GDM1 (cell line): ENCODE data around the gene VWF.
A peak's percentile ranks its signal among the peaks of the same experiment; 100 is the strongest.
"Not testable (repeated sequence)": the region's sequence is repeated elsewhere in the genome, so short reads cannot be mapped to it uniquely, and the experiment has no call there.

Source experiments
- DNase-seq: peaks from one replicate; lab custom pipeline; 2025; lab: John Stamatoyannopoulos, UW

Gene VWF

DNA sequence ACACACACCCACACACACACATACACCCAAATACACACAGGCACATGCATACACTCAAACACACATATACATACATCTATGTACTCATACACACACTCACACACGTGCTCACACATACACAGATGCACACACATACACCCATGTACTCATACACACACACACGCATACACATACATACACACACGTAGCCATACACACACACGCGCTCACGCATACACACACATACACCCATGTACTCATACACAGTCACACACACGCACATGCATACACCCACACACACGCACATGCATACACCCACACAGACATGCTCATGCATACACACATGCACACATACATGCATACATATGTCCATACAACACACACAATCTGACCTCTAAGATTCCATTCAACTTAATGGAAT is 91.7 kb downstream of the VWF start:
- DNase-seq = no peak

DNA sequence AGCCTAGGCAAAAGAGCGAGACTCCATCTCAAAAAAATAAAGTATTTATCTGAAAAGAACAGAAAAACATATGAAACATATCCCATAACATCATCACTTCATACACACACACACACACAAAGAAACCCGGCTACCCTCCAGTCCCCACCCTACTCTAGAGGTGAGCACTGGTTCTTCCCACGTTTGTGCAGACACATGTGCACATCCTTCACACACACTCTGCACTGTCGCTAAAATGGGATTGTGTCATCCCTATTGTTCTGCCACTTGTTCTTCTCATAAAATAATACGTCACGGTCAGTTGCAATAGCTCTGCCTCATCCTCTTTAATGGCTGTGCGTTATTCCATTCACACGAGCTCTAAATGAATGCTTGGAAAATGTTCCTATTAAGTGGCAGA is 93.5 kb downstream of the VWF start:
- no peak for DNase-seq

DNA sequence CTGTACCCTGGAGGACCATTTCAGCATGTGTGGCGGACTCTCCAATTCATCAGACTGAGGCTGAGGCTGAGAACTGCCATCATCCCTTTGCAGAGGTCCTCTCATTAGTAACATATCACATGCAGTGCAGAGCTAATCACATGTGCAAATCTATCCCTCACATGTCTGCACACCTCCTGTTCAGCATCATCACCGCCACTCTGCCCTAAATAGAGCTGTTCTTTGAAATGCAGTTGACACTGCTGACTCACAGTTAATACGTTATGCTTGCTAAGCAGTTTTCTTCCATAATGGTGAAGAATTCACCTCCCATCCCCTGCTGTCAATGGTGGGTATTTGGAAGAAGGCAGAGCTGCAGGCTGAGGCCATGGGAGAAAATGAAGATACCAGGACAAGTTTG is 94.4 kb downstream of the VWF start:
- DNase-seq = no peak

DNA sequence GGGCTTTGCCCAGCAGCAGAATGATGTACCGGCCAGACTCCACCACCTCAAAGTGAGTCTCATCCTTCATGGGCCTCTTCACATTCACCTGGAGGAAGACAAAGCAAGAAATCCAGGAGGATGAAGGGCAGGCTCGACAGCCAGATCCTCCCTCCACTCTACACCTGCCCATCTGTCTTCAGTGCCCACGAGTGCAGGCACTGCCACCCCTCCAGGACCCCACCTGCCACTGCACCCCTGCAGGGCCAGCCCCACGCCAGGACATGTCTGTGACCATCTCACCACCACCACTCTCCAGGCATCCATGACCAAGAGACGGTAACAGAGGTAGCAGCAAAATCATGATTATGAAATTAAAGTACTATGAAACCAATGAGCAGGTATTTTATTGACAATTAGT is 95.1 kb downstream of the VWF start:
- no peak for DNase-seq

DNA sequence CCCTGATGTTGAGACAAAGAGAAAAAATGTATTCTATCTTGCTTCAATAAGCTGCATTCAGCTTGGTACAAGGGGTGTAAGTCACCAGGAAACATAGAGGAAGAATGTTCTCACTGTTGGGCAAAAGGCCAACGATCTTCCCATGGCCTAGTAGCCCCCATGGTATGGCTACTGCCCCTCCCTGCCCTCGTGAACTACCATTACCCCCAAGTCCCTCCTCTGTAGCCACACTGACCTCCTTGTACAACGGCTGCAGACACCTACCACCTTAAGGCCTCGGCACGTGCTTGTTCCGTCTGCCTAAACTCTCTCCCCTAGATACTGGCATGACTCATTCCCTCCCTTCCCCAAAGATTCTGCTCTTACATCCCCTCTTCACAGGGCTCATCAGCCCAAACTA is 97.5 kb downstream of the VWF start:
- no peak for DNase-seq

DNA sequence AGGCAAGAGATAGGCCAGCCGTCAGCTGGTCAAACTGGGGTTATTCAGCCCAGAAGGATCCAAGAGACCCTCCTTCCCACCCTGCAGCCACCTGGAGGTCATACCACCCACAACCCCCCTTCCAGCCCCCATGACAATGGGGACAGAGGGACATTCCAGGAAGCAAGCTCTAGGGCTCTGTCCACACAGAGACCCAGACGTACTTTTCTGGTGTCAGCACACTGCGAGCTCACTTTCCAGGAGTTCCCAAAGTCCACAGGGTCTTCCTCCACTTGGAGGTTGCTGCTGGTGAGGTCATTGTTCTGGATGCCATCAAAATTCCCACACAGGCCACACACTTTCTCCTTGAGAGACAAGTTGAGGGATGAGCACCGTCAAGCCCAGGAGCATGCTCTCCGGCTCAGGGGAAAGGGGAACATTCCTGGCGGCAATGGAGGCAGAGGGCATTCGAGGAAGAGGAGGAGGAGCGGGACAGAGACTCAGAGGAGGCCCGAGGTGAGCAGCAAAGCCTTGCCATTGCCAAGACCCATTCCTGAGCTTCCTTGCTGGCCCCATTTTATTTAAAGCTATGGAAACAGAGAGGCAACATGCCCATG is 98.7 kb downstream of the VWF start:
- not testable (repeated sequence) for DNase-seq

DNA sequence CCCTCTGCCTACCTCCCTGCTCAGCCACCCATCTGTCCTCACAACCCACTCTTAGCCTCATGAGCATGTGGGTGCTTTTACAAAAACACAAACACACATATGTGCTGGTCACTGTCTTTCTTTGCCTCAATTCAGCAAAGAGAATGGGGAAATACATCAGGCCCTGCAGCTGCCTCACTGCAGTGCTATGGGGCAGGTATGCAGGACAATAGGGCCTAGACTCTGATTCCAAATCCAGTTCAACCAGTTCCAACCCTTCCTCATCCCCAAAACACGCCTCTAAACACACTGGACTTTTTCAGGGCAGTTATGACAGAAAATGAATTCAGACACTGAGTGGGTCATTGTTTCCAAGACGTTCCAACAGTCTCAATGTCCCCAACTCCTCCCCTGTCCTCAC is 100.4 kb downstream of the VWF start:
- not testable (repeated sequence) for DNase-seq

DNA sequence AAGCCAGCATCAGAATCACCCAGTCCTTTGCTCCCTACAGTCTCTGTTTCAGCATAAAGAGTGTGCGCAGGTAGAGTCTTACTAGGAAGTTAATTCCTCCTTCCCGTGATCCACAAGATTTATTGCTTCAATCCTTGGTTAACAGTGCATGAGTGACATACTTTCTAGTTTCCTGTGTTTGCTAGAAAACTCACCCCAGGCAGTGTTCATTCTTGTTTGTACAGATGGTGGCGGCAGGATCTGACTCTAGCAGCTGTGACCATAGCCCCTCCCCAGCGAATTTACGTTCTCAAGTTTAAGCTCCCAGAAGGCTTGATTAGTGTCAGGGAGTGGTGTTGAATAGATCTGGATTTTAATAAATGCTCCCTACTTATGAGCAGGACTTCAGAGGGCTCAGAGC is 103.5 kb downstream of the VWF start:
- DNase-seq = no peak

DNA sequence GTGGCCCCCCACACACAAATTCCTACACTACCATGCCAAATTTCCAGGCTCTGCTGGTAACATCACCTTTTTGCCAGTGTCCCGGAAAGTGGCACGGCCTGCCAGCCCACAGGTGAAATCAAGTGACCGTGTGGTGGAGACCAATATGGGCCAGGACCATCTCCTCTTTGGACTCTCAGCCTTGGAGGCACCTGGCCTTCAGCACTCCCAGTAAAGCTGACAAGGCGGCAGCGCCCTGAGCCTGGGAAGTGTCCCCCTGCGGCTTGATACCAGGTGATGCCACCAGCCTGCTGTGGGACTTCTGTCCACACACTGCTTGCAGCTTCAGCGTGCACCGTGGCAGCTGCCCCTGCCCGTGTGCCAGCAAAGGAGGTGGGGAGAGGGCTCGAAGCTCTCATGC is 104.0 kb downstream of the VWF start:
- not testable (repeated sequence) for DNase-seq

DNA sequence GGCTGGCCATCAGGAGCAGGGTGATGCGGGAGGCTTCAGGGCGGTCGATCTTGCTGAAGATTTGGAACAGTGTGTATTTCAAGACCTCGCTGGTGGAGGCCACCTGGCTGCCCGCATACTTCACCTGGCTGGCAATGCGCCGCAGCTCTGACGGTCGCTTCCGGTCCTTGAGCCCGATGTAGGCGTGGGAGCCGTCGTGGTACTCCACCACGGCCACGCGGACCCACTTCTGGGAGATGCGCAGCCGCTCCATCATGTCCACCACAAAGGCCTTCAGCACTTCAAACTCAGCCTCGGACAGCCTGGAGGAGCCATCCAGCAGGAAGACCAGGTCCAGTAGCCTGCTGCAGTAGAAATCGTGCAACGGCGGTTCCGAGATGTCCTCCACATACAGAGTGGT is 105.2 kb downstream of the VWF start:
- not testable (repeated sequence) for DNase-seq

DNA sequence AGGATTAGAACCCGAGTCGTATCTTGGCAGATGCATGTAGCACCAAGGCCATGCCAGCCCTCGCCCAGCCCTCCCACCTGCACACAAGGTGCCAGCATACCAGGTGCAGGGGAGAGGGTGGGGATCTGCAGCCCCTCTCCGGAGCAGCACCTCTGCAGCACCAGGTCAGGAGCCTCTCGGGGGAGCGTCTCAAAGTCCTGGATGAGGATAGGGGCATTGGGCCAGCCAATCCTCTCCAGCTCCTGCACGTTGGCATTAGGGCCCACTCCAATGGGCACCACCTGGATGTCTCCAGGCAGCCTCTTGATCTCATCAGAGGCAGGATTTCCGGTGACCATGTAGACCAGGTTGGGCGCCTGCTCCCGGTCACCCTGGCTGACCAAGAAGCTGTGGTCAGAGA is 106.2 kb downstream of the VWF start:
- no peak for DNase-seq

DNA sequence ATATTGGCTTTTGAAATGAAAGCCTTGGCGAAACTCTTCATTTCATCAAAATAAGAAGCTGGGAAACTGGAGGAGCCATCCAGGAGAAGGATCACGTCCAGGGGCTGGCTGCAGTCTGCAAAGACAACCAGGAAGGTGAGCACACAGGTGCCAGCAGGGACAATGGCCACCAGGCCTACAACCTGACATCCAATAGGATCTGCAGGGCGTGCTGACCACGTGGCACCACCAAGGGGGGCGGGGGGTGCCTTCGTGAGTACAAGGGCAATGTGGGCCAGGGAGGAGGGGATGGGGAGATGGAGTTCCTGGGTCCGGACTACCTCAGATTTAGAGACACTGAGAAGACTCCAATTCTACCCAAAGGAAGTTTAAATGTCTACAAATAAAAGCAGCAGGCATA is 107.7 kb downstream of the VWF start:
- DNase-seq = no peak

DNA sequence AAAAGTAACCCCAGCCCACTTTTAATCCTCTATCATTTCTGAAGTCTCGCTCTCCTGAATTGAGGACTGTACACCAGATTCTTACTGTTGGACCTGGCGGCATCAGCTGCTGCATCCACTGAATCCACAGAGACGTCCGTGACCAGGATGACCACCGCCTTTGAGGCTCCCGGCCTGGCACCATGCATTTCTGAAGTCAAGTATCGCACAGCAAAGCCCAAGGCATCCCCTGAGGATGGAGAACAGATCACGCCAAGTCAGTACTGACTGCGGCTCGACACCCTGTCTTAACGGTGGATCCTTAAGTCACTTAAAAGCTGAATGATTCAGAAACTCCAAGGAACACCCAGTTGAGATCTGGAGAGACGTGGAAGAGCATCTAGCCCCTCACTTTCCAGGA is 108.5 kb downstream of the VWF start:
- DNase-seq = not testable (repeated sequence)

DNA sequence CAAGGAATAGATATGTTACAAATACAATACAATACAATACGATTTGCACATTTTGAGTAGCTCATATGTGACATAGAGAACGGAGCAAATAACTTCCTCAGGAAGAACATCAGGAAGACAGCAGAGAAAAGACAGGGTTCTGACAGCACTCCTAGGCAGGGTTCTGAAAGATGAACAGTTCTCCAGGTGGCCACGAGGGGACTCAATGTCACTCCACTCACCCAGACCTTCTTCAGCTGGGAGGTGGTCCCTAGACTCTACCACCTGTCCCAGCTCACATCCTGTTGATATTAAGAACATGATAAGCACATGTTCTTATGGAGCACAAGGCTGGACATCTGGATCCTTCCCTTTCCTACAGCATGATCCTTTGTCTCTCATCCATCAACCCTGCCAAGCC is 109.2 kb downstream of the VWF start:
- DNase-seq = not testable (repeated sequence)

DNA sequence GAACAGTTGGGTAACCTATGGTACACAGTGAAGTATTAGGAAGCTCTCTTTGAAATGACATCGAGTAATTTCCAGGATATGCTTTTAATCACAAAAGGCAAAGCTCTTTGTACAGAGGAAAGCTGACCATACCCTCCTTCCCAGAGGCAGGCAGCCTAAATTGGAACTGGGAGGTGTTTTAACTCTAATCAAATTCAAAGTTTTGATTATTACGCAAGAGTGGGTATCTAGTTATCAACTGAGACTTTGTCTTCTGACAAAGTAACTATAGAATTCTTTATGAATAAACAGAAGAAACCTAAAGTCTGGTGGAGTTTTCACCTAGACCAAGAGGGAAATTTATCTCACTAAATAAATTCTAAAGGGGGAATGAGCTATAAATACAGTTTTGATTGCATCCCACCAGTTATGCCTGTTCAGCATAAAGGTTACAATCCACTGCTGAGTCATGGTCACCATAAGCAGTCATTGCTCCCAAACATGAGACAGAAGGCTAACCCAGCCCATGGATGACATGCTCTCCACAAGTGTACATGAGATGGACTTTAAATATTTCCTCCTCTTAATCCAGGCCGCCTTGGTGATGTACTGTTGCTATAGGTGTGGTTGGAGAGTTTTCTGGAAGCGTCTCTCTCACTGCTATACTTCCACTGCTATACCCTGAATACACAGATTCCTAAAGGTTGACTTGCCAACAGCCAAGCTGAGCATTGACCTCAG is 113.7 kb downstream of the VWF start:
- not testable (repeated sequence) for DNase-seq

DNA sequence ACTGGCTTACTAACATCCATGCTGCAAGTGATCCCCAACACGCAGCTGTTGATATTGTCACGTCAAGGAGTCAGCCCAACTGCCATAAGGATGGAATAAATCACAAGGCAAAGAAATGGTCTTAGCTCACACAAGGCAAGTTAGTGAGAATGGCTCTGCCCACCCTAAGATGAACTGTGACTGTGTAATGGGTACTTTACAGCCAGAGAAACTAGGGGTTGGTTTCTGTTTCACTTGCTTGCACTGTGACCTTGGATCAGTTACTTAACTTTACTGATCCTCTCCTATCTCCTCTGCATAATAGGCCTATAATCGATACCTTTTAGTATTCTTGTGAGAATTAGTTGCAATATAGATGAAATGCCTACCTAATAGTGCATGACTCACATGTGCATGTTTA is 127.2 kb downstream of the VWF start:
- DNase-seq = no peak

DNA sequence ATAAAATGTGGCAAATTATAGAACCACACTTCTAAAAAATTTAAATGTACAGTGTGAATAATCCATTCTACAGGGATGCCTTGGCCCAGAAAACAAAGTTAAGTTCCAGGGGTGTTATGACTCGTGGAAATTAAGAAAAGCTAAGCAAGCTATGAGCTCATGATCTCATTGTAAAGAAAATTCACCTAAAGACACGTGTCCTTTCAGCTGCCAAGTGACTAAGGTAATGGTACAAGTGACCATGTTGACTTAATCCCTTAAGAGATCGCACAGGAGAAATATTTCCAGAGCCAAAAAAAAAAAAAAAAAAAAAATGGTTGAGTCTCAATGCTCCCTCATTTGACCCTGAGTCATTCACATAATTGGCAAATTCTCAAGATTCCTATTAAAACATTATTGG is 128.0 kb downstream of the VWF start:
- no peak for DNase-seq

DNA sequence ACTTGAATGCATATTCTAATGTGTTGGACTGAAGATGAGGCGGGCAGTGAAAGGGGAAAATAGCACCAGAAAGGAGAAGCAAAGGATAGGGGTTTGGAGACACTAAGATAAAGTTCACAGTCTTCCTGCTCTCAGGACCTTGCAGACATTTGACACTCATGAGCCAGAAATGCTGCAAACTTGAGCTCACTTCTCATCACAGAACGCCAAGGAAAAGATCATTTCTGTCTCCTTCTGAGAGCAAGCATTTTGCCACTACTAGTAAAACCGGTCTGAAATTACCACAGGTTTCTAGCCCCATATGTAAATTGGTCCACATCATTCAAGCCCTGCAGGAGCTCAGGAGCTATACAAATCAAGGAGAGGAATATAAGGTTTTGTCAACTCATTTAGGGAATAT is 134.8 kb downstream of the VWF start:
- no peak for DNase-seq

DNA sequence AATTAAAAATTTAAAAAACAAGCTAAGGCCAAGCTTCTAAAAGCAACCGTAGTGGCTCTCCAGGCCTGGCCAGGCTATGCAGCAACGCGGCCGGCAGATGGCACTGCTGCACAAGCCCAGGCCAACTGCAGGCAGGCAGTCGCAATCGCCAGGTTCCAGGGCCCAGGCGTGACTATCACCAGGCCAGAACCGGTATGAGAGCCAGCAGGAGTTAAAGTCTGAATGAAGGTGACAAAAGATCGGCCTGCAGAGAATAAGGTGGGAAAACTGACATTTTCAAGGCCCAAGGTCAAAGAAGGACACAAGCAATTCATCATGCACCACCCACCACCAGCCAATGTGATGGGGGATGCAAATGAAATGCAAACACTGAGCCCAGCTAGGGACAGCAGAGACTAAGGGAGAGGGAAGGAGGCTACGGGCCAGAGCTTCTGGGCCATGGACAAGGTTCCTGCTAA is 135.8 kb downstream of the VWF start:
- DNase-seq = peak; percentile 55

DNA sequence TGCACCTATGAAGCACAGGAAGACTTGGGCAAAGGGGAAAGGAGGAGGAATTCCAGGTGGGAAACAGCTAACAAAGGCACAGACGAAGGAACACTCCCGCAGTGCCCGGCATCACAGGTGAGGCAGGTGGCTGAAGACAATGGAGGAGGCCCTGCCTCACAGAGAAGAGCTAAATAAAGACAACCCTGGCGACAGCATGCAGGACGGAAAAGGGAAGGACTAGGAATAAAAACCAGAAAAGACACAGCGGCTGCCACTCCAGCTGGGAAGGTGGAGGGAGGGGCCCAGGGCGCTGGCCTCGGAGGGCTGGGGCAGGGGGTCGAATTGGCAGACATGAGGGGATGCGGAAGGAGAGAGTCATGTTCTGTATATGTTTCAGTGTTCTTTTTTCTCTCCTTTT is 136.4 kb downstream of the VWF start:
- DNase-seq = no peak

DNA sequence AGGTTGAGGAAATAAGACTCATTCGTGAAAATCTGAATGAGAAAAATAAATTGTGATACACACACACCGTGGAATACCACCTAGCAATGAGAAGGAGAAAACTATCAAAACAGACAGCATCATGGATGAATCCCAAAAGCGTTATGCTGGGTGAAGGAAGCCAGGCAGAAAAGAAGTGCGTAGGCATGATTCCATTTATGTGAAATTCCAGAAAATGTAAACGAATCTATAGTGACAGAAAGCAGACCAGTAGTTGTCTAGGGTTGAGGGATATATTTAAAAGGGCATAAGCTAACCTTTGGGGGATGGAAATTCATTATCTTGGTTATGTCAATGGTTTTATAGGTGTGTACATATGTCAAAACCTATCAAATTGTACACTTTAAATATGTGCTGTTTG is 136.9 kb downstream of the VWF start:
- DNase-seq = no peak

DNA sequence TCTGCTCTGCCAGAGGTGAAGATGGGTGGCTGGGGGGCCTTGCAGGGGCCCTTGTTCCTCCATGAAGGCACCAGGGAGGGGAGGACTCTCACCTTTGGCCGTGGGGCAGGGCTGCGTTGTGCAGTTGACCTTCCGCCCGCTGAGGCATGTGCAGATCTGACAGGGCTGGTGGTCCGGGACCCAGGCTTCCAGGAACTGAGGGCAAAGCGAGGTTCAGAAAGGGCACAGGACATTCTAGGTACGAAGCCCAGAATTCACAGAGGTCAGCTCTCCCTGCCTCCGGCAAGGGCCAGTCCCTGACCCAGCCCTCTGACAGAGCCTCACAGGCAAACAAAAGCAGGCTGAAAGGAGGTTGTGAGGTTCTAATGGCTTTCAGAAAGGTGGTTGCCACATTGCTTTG is 139.0 kb downstream of the VWF start:
- DNase-seq = no peak

DNA sequence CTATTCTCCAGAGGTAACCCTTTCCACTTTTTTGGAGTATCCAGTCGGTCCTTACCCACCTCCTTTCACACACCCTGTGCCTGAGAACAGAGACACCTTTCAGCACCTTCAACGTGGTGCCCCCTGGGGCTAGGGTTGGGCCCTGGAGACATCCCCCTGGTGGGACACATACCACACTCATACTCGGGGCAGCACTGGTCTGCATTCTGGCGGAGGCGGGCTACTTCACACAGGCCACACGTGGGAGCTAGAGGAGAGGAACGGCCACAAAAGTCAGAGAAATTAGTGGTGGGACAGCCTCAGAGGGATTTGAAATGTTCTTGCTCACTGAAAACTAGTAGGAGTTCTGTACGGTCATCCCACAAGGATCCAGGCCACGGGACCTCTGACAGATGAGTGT is 139.6 kb downstream of the VWF start:
- no peak for DNase-seq

DNA sequence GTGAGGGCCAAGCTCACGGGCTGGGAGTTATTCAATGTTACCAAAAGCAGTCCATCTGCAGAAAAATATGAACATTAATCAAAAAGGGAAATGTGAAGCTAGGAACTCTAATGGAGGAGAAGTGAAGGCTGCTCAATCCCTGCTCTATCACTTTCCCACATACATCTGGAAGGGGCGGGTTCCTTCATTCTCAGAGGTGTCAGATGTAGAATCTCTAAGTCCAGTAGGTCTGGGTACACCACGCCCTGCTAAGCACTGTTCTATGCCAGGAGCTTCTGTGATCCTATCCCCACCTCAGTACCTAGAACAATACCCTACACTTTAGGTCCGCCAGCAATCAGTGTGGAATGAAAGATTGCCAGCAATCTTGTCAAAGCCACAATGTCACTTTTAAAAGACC is 142.4 kb downstream of the VWF start:
- DNase-seq = no peak
